Glomerular visceral epithelial cell (primary cell): ENCODE data around the gene ZMYM2.
"Not testable (repeated sequence)": the region's sequence is repeated elsewhere in the genome, so short reads cannot be mapped to it uniquely, and the experiment has no call there.

Source experiments
- DNase-seq: peaks from one replicate; pipeline ENCODE4 v3.0.0-alpha.2; 2016; ENCODE audit errors: extremely low spot score

ZMYM2 gene

DNA sequence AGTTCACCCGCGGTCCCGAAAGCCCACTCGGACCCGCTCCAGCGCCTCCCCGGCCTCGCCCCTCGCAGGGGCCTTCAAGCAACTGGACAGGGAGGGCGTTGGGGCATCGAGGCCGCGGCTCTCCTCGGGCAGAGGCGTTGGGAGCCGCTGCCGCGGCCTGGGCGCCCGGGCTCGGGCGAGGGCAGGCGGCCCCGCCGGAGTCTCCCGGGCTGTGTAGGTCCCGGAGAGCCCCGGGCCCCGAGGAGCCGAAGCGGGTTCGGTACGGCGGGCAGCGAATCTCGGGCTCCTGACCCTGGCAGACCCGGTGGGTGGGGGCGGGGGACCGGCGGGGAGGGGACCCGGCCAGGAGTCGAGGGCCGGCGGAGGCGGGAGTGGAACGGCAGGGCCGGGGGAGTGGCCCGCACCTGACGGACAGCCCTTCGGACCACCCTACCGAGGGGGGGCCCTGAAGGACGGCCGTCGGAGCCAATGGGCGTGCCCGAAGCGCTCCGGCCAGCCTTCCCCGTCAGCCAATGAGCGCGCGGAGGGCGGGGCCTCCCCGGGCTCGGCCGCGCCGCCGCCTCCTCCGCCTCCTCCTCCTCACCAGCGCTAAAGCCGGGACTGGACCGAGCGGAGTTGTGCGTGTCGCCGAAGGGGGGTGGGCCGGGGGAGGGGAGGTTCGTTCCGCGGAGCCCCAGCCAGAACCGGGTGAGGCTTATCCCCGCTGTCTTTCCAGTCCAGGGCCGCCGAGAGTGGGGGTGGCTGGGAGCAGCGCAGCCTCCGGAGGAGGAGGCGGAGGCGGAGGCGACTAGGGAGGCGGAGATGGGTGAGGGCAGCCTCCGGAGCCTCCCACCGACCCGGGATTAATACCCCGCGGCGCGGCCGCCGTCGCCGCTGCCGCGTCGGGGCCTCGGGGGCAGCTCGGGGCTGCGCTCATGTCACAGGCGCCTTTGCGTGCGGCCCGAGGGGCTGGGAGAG is at the start of gene ZMYM2:
TSS of gene ZMYM2 (plus strand) at position 573 of the 957 bp plus-strand sequence. CDS start 34,346 bp downstream, outside the sequence.
- peak; percentile 98 for DNase-seq

DNA sequence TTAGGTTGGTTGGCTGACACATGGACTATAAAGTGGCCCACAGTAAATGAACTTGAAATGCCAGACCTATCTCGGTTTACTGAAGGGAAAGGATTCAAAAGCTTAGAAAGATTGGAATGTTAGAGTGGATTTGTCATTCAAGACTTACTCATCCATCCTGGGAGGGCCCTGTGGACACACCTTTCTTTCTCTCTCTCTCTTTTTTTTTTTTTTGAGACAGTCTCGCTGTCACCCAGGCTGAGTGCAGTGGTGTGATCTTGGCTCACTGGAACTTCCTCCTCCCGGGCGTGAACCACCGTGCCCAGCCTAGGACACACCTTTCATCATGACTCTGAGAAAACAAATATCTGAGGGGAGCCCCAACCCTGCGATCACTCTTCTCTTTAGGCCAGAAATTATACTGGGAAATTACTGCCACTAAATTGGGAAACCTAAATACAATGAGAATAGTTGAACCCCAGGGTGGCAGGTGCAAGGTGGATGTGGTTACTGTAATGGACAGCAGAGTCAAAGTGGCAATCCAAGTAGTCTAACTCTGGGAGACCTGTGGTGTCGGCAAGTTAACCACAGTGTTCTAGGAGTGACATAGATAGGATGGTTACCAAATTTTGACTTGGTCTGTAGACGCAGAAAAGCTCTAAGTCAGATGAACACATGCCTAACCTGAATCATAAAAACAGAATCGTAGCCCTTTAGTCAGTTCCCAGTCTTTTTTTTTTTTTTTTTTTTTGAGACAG is 48.0 kb upstream of the ZMYM2 start:
- DNase-seq: peak; percentile 53

DNA sequence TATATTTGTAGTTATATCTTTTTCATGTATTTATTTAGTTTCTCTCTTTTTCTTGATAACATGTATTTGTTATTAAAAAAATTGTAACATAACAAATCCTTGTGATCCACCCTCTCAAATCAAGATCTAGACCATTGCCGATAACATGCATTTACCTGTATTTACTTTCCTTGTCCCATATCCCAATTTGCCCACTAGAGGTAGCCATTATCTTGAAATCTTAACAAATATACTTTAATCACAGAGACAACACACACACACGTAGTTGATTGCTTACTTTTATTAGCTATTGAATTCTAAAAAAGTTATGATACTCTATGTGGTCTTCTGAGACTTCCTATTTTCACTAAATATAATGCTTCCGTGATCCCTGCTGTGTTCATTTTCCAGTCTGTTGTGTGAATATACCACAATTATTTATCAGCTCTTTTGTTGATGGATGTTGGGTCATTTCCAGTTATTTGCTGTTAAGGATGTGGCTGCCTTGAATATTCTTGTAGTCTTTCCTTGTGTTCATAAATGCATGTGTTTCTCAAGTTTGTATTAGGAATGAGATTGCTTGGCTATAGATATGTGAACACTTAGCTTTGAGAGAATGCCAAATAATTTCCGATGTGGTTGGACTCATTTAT is 31.3 kb upstream of the ZMYM2 start:
- DNase-seq: peak; percentile 23

- no peak for DNase-seq
Measured at GRCh38 chr13:19940106-19940505, 18.4 kb upstream of the ZMYM2 start.

DNA sequence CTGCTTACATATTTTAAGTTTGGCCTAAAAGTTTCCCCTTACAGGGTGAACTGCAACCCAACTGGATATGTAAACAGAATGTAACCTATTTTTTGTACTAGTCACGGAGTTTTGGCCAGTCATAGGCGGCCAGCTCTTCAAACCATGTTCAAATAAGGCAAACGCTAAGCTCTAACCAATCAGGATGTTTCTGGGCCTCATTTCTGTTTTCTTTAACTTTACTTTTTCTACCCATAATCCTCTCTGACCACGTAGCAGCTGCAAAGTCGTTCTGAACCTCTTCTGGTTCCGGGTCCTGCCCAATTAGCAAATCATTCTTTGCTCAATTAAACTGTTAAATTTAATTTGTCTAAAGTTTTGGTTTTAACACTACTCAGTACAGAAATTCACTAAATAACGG is 8.2 kb upstream of the ZMYM2 start:
- DNase-seq: no peak

DNA sequence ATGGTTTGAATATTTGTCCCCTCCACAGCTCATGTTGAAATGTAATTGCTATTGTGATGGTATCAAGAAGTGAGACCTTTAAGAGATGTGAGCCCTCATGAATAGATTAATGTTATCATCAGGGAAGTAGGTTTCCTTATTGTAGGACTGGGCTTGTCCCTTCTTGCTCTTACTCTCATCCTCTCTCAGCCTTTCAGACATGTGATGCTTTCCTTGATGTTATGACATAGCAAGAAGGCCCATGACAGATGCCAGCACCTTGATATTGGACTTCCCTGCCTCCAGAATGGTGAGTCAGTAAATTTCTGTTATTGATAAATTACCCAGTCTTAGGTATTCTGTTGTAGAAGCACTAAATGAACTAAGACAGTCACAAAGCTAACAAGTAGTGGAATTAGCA is 5.7 kb upstream of the ZMYM2 start:
- DNase-seq: no peak

- DNase-seq: no peak
Measured at GRCh38 chr13:19955873-19956559, 2.5 kb upstream of the ZMYM2 start.

GRCh38 chr13:19957320-19958154 is 990 bp upstream of the ZMYM2 start:
- DNase-seq: peak; percentile 13

DNA sequence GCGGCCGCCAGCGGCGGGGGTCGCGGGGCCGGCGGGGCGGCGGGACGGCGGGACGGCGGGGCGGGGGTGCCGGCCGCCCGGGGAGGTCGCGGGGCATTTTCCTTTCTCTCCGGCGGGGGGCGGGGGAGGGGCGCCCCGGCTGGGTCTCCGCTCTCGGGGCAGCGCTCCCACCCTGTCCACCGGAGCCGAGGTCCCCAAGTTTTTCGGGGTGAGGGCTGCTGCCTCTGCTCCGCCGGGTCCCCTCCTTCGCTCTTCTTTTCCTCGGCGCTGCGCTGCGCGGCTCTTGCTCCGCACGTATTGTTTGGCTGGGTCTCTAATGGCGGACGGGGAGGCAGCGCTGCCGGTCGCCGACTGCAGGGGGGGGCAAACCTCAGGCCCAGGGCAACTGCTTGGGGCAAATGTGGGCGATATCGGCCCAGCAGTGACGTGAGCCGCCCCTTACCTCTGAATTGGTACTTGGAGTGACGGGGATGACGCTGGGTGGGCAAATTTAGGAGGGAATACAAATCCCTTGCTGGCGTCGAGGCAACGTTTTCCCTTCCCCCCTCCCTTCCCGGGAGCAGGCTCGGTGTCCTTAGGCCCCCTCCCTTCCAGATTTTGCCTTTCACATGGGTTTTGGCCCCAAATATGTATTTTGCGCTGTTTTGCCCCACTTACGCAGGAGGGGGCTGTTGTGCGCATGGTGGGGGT is 759 bp downstream of the ZMYM2 start:
- DNase-seq: peak; percentile 40

DNA sequence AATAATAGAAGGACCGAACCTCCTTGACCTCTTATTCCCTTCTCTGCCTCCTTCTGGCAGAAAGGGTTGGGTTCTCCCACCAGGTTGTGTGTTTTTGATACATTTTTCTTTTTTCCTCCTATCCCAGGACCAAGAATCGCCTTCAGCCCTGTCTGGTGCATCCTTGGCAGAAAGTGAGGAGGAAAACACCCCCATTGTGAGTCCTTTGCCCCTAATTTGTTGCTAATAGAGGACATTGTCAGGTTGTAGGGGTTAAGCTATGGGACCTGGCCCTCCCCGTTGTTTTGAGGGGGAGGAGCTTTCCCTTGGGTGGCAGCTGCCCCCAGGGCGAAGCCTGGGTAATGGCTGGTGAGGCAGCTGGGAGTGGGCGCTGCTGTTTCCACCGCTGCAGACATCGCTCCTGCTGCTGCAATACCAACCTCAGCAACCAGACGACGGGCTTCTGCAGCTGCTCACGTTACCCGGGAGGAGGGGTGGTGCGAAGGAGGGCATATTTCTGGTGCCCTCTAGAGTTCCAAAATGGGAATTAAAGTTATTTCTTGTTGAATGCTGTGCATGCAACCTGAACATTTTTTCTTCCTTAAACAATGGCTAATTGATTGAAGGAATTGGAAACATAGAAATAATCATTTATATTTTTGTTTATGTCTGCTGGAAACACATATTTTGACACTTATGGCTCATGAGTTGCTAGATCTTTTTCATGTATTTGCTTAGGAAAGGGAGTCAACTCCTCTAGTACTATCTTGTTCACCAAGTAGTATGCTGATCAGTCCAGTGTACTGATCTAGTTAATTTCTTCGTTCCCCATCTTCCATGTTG is 1.5 kb downstream of the ZMYM2 start:
- peak; percentile 91 for DNase-seq

DNA sequence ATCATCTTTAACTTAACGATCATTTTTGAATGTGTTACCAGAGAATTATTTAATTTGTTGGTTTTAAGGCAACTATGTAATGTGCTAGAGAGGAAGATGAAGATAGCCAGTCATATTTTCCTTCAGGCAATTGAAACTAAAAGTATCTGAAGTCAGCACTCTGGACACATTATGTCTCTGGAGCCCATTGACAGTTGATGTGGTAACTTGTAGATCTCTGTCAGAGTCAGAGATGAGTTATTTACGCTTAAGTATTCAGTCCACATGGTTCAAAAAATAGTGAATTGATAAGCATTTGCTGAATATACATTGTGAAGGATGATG is 2.1 kb downstream of the ZMYM2 start:
- no peak for DNase-seq

DNA sequence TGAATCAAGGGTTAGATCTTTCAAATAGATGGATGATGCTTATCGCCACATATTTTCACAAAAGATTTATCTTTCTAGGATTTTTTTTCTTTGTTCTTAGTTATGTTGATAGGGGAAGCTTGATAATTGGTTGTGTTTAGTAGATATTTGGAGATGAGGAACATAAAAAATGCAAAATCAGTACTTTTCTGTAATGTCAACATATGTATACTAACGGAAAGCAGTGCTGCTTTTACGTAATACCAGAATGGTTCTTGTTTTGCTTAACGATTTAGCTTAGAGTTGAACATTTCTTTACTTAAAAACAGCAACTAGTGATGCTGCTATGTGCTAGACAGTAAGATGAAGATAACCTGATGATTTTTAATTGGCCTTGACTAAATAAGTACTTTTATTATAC is 3.0 kb downstream of the ZMYM2 start:
- no peak for DNase-seq

- DNase-seq: no peak
Measured at GRCh38 chr13:19961924-19962323, 3.4 kb downstream of the ZMYM2 start.

- DNase-seq: no peak
Measured at GRCh38 chr13:19962894-19963293, 4.4 kb downstream of the ZMYM2 start.

GRCh38 chr13:19967621-19968020 is 9.1 kb downstream of the ZMYM2 start:
- no peak for DNase-seq

DNA sequence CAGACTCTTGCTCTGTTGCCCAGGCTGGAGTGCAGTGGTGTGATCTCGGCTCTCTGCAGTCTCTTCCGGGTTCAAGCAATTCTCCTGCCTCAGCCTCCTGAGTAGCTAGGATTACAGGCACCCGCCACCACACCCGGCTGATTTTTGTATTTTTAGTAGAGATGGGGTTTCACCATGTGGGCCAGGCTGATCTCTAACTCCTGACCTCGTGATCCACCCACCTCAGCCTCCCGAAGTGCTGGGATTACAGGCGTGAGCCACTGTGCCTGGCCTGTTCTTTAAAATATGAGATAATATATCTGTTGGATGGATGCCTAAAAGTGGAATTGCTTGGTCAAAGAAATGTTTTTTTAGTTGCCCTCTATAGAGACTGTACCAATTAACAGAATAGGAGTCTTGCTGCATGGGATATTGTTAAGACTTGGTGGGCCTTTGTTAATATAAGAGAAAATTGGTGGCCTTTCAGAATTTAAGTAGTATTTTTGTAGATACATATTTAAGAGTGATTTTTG is 16.0 kb downstream of the ZMYM2 start:
- not testable (repeated sequence) for DNase-seq

GRCh38 chr13:19978831-19979437 is 20.4 kb downstream of the ZMYM2 start:
- no peak for DNase-seq

- DNase-seq: no peak
Measured at GRCh38 chr13:19981685-19982238, 23.2 kb downstream of the ZMYM2 start.
